H9 (cell line): ENCODE data around the gene MRPS18A. TPM values are rescaled to one million over a fixed set of nuclear protein-coding genes. Genes with fewer than 3 reads are reported as not detected.
A peak's percentile ranks its signal among the peaks of the same experiment; 100 is the strongest.

Source experiments
- DNase-seq: peaks from one replicate; pipeline ENCODE4 v3.0.0-alpha.2; 2017
- H2AFZ ChIP-seq: one replicate; pipeline ENCODE4 v1.6.1; 2013; ENCODE audit warnings: mild to moderate bottlenecking, low read length, control low read depth, moderate library complexity
- H2AK5ac ChIP-seq: 2 replicates; pipeline ENCODE4 v1.6.1; 2013; ENCODE audit warnings: low read length, control low read depth, mixed read lengths; ENCODE audit not compliant: insufficient read length
- H2BK120ac ChIP-seq: one replicate; pipeline ENCODE4 v1.6.1; 2013; ENCODE audit warnings: low read depth, mild to moderate bottlenecking, low read length, control low read depth, inconsistent platforms; ENCODE audit not compliant: poor library complexity, severe bottlenecking
- H2BK12ac ChIP-seq: 2 replicates; pipeline ENCODE4 v1.6.1; 2013; ENCODE audit warnings: low read length, control low read depth, mixed read lengths, low read depth; ENCODE audit not compliant: insufficient read length
- H2BK15ac ChIP-seq: 2 replicates; pipeline ENCODE4 v1.6.1; 2013; ENCODE audit warnings: low read depth, low read length, control low read depth
- H2BK20ac ChIP-seq: one replicate; pipeline ENCODE4 v1.6.1; 2013; ENCODE audit warnings: low read depth, mild to moderate bottlenecking, low read length, control low read depth, inconsistent platforms; ENCODE audit not compliant: poor library complexity, severe bottlenecking
- H2BK5ac ChIP-seq: 2 replicates; pipeline ENCODE4 v1.6.1; 2013; ENCODE audit warnings: low read length, control low read depth, mixed read lengths; ENCODE audit not compliant: insufficient read length
- H3K14ac ChIP-seq: 2 replicates; pipeline ENCODE4 v1.6.1; 2013; ENCODE audit warnings: low read length, control low read depth; ENCODE audit not compliant: insufficient read depth
- H3K18ac ChIP-seq: 2 replicates; pipeline ENCODE4 v1.6.1; 2013; ENCODE audit warnings: low read depth, mild to moderate bottlenecking, mixed read lengths, low read length, control low read depth; ENCODE audit not compliant: insufficient read length
- H3K23ac ChIP-seq: 2 replicates; pipeline ENCODE4 v1.6.1; 2013; ENCODE audit warnings: low read length, control low read depth, mixed read lengths, low read depth; ENCODE audit not compliant: insufficient read length
- H3K23me2 ChIP-seq: 2 replicates; pipeline ENCODE4 v1.6.1; 2013; ENCODE audit warnings: low read depth, mild to moderate bottlenecking, mixed read lengths, low read length, control low read depth; ENCODE audit not compliant: insufficient read length, poor library complexity, severe bottlenecking
- H3K27ac ChIP-seq: 2 replicates; pipeline ENCODE4 v1.5.1; 2013; ENCODE audit warnings: low read length, control low read depth, mixed read lengths, low read depth; ENCODE audit not compliant: insufficient read length
- H3K27me3 ChIP-seq: 2 replicates; pipeline ENCODE4 v1.6.1; 2013; ENCODE audit warnings: low read length, control low read depth, inconsistent platforms; ENCODE audit not compliant: insufficient read depth
- H3K4ac ChIP-seq: 2 replicates; pipeline ENCODE4 v1.6.1; 2013; ENCODE audit warnings: low read depth, mild to moderate bottlenecking, control low read depth, inconsistent platforms, low read length, moderate library complexity
- H3K4me1 ChIP-seq: 2 replicates; pipeline ENCODE4 v1.6.1; 2013; ENCODE audit warnings: low read length, control low read depth, inconsistent platforms; ENCODE audit not compliant: insufficient read depth
- H3K4me2 ChIP-seq: 2 replicates; pipeline ENCODE4 v1.6.1; 2013; ENCODE audit warnings: low read length, control low read depth, mixed read lengths; ENCODE audit not compliant: insufficient read length, insufficient read depth
- H3K56ac ChIP-seq: 2 replicates; pipeline ENCODE4 v1.6.1; 2013; ENCODE audit warnings: low read depth, mild to moderate bottlenecking, mixed read lengths, low read length, control low read depth; ENCODE audit not compliant: insufficient read length
- H3K79me1 ChIP-seq: 2 replicates; pipeline ENCODE4 v1.6.1; 2013; ENCODE audit warnings: low read depth, mild to moderate bottlenecking, moderate library complexity, low read length, control low read depth, inconsistent platforms; ENCODE audit not compliant: insufficient read depth, poor library complexity, severe bottlenecking
- H3K79me2 ChIP-seq: 2 replicates; pipeline ENCODE4 v1.6.1; 2013; ENCODE audit warnings: low read length, control low read depth, inconsistent platforms; ENCODE audit not compliant: insufficient read depth
- H3K9ac ChIP-seq: 2 replicates; pipeline ENCODE4 v1.6.1; 2013; ENCODE audit warnings: low read length, control low read depth, mixed read lengths; ENCODE audit not compliant: insufficient read length; ENCODE audit errors: extremely low read depth
- H3K9me3 ChIP-seq: one replicate; pipeline ENCODE4 v1.6.1; 2013; ENCODE audit warnings: low read depth, low read length, inconsistent platforms; ENCODE audit not compliant: control insufficient read depth
- H3T11ph ChIP-seq: one replicate; pipeline ENCODE4 v1.6.1; 2013; ENCODE audit warnings: mild to moderate bottlenecking, low read length, control low read depth, inconsistent platforms
- H4K20me1 ChIP-seq: one replicate; pipeline ENCODE4 v1.6.1; 2013; ENCODE audit not compliant: control insufficient read depth, insufficient read length, insufficient read depth
- H4K5ac ChIP-seq: 2 replicates; pipeline ENCODE4 v1.6.1; 2013; ENCODE audit warnings: low read depth, mild to moderate bottlenecking, mixed read lengths, low read length, control low read depth; ENCODE audit not compliant: insufficient read length
- H4K8ac ChIP-seq: replicated peaks from 2 replicates; pipeline ENCODE4 v1.6.1; 2013; ENCODE audit warnings: low read length, control low read depth, mixed read lengths, low read depth; ENCODE audit not compliant: insufficient read length
- H4K91ac ChIP-seq: 2 replicates; pipeline ENCODE4 v1.6.1; 2013; ENCODE audit warnings: low read depth, mild to moderate bottlenecking, moderate library complexity, mixed read lengths, low read length, control low read depth; ENCODE audit not compliant: insufficient read length
- H3K27ac Mint-ChIP-seq, 3 experiments: 2 replicates in 2 of 3; 3 replicates in 1 of 3; pipeline ENCODE4 v1.8.0; 2020 to 2021; ENCODE audit warnings: mixed read lengths in 3 of 3, mild to moderate bottlenecking in 1 of 3, moderate library complexity in 1 of 3
- H3K27me3 Mint-ChIP-seq: 2 replicates; pipeline ENCODE4 v1.8.0; 2021; ENCODE audit warnings: low read depth, mild to moderate bottlenecking, moderate library complexity, mixed read lengths
- H3K36me3 Mint-ChIP-seq, 3 experiments: 2 replicates in 2 of 3; 3 replicates in 1 of 3; pipeline ENCODE4 v1.8.0; 2020 to 2021; ENCODE audit warnings: low read depth in 3 of 3, mixed read lengths in 3 of 3; ENCODE audit not compliant: insufficient read depth in 1 of 3
- H3K4me1 Mint-ChIP-seq, 2 experiments: 2 replicates each; pipeline ENCODE4 v1.8.0; 2020; ENCODE audit warnings: mixed read lengths in 2 of 2
- H3K4me3 Mint-ChIP-seq, 2 experiments: 2 replicates in 1 of 2; 3 replicates in 1 of 2; pipeline ENCODE4 v1.8.0; 2020 to 2021; ENCODE audit warnings: mild to moderate bottlenecking in 2 of 2, mixed read lengths in 2 of 2, moderate library complexity in 1 of 2
- H3K9me3 Mint-ChIP-seq, 2 experiments: 2 replicates in 1 of 2; 3 replicates in 1 of 2; pipeline ENCODE4 v1.8.0; 2020; ENCODE audit warnings: mild to moderate bottlenecking in 2 of 2, mixed read lengths in 2 of 2, moderate library complexity in 1 of 2
- CTCF ChIP-seq: fragments of 200-600 bp; sonication (generic); conservative IDR thresholded peaks from 3 replicates; pipeline ENCODE4 v1.8.0; 2021; ENCODE audit warnings: antibody characterized with exemption, mild to moderate bottlenecking
- WGBS: extraction: QIAGEN DNeasy Blood & Tissue Kit; methylation state at CpG from one replicate; pipeline ENCODE4 v1.1.7; 2013; ENCODE audit warnings: missing lambda C conversion rate, low lambda C conversion rate, mixed read lengths; ENCODE audit not compliant: insufficient read length; ENCODE audit errors: extremely low coverage; 5-methylcytosine and 5-hydroxymethylcytosine counted together
- total RNA-seq: library from RNA; stranded (reverse); gene quantifications from 2 replicates; pipeline ENCODE4 v1.2.1, GENCODE V29; 2021

The MRPS18A gene
- total RNA-seq, 1 experiment from 2014 or later: 65.1 TPM

GRCh38 chr6:43706788-43707187 is 19.2 kb upstream of the MRPS18A start:
- H3K36me3 Mint-ChIP-seq: no peaks in the 10 kb centered on the region
- no peak overlapping the region for H2AK5ac ChIP-seq
- H3K9me3 Mint-ChIP-seq: no peaks in the 10 kb centered on the region
- H2BK12ac ChIP-seq: no peak overlapping the region
- no peaks in the 10 kb centered on the region for H3K23me2 ChIP-seq
- H3K79me2 ChIP-seq: no peaks in the 10 kb centered on the region
- H2BK20ac ChIP-seq: no peak overlapping the region
- peaks cover 3% of the 10 kb centered on the region for H3K27me3 Mint-ChIP-seq
- TF ChIP-seq CTCF: no peak
- no peaks in the 10 kb centered on the region for H3K27me3 ChIP-seq
- no peak overlapping the region for H2AFZ ChIP-seq
- H3K27ac Mint-ChIP-seq: 0 out of 7 replicates have a peak overlapping the region, but pooled peaks of 1 of the 3 experiments have one; percentile 19
- H2BK5ac ChIP-seq: no peak overlapping the region
- H3K14ac ChIP-seq: no peak overlapping the region
- no peak overlapping the region for H4K8ac ChIP-seq
- whole genome bisulfite sequencing: no CpG with 5 or more reads among the region's 8 CpGs
- no peak for DNase-seq
- no peak overlapping the region for H3K4me2 ChIP-seq
- peaks cover 12% of the 10 kb centered on the region; the same call in 1 of the 2 replicates for H3K4me1 ChIP-seq
- no peak overlapping the region for H2BK120ac ChIP-seq
- no peak overlapping the region for H4K5ac ChIP-seq
- no peak overlapping the region for H3K4me3 Mint-ChIP-seq
- no peaks in the 10 kb centered on the region for H3K79me1 ChIP-seq
- no peak overlapping the region for H3K18ac ChIP-seq
- peaks cover 65 to 75% of the 10 kb centered on the region in 2 experiments for H3K4me1 Mint-ChIP-seq
- H3K23ac ChIP-seq: no peak overlapping the region
- no peaks in the 10 kb centered on the region for H3K9me3 ChIP-seq
- no peak overlapping the region for H2BK15ac ChIP-seq
- no peak overlapping the region for H3K4ac ChIP-seq
- H4K20me1 ChIP-seq: no peaks in the 10 kb centered on the region
- H3K56ac ChIP-seq: no peak overlapping the region
- H3K9ac ChIP-seq: no peak overlapping the region
- no peak overlapping the region for H4K91ac ChIP-seq
- no peak overlapping the region for H3K27ac ChIP-seq
- no peak overlapping the region for H3T11ph ChIP-seq
